Fibroblast of lung (primary cell): ENCODE measurements around the gene FAM161A.

Experiments
- EZH2 ChIP-seq: IDR thresholded peaks from 2 replicates; pipeline ENCODE4 v1.5.1; 2012; ENCODE audit warnings: low read length, control low read depth, mild to moderate bottlenecking; ENCODE audit errors: missing control alignments
- TF ChIP-seq, protein P1 (sequence below), 2 donors: IDR thresholded peaks in 1 of 2; conservative IDR thresholded peaks in 1 of 2; 1 replicate in 1 of 2; 2 replicates in 1 of 2; pipeline ENCODE4 v1.5.1; 2011 to 2012; ENCODE audit warnings: low read length in 2 of 2, control low read depth in 1 of 2, inconsistent platforms in 1 of 2, low read depth in 1 of 2, mild to moderate bottlenecking in 1 of 2

- TF ChIP-seq, protein P1, sequence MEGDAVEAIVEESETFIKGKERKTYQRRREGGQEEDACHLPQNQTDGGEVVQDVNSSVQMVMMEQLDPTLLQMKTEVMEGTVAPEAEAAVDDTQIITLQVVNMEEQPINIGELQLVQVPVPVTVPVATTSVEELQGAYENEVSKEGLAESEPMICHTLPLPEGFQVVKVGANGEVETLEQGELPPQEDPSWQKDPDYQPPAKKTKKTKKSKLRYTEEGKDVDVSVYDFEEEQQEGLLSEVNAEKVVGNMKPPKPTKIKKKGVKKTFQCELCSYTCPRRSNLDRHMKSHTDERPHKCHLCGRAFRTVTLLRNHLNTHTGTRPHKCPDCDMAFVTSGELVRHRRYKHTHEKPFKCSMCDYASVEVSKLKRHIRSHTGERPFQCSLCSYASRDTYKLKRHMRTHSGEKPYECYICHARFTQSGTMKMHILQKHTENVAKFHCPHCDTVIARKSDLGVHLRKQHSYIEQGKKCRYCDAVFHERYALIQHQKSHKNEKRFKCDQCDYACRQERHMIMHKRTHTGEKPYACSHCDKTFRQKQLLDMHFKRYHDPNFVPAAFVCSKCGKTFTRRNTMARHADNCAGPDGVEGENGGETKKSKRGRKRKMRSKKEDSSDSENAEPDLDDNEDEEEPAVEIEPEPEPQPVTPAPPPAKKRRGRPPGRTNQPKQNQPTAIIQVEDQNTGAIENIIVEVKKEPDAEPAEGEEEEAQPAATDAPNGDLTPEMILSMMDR (conservative IDR thresholded peaks at IDR 0.05 in 1 of 2, IDR thresholded peaks at IDR 0.05 in 1 of 2; ENCODE audit: low read depth in 1 of 2, low read length in 2 of 2) = no peak
- TF ChIP-seq EZH2 = no peak
Measured at GRCh38 chr2:61900281-61900680, 46.4 kb upstream of the FAM161A start.
